Activated CD4-positive, alpha-beta T cell treated with anti-CD3 and anti-CD28 coated beads, Interleukin-10, Interleukin-2, amounts not matched to agents 100 ng/mL and 50 ng/mL, durations not matched to agents 16 hours and 8 hours (primary cell): ENCODE measurements around the gene LHFPL3.

ENCODE experiments used
- DNase-seq: peaks from one replicate; pipeline ENCODE4 v3.0.0-alpha.2; 2020

The LHFPL3 gene

DNA sequence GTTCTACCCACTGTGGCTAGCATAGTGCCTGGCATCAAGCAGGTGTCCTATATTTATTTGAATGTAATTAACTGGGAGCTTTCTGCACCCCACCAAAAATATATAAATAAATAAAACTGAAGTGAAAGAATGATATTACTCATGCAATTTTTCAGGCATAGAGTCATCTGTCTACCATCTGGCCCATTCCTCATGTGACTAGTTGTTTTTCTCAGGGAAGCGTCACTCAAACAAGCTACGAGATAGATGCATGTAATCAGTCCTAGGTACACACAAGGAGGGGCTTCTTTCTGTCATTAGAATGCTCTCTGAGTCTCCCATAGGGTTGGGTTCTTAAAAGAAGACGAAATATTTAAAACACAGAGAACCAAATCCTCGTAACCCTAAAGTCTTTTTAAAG is 430.1 kb downstream of the LHFPL3 start:
- no peak for DNase-seq

DNA sequence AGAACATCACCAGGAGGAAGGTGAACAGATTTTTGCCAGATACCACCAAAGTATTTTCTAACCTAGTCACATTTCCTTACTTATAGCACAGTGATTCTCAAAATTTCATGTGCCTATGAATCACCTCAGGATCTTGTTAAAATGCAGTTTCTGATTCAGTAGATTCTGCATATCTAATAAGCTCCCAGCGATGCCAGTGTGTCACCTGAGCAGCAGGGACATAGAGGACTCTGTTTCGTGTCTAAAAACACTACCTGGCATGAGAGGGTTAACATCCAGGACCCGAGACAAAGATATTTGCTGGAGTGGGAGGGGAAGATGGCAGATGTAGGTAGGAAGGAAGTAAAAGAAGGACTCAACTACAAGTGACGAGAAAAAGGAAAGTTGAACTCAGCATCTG is 433.5 kb downstream of the LHFPL3 start:
- no peak for DNase-seq

DNA sequence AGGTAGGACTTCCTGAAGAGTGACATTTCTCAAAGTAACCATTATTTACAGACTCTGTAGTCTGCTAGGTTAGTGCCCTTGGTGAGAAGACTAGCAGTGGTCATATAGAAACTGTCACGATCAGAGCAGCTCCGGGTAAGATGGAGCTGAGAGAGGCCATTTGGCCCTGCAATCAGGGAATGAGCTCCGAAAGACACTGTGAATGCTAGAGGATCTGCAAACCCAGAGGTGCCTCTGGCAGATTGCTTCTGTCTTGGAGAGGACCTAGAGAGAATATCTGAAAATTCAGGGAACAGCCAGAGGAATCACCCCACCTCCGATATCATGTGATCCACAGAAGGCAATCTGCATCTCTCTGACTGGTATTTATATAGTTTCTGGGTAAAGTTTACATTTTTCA is 438.7 kb downstream of the LHFPL3 start:
- no peak for DNase-seq

DNA sequence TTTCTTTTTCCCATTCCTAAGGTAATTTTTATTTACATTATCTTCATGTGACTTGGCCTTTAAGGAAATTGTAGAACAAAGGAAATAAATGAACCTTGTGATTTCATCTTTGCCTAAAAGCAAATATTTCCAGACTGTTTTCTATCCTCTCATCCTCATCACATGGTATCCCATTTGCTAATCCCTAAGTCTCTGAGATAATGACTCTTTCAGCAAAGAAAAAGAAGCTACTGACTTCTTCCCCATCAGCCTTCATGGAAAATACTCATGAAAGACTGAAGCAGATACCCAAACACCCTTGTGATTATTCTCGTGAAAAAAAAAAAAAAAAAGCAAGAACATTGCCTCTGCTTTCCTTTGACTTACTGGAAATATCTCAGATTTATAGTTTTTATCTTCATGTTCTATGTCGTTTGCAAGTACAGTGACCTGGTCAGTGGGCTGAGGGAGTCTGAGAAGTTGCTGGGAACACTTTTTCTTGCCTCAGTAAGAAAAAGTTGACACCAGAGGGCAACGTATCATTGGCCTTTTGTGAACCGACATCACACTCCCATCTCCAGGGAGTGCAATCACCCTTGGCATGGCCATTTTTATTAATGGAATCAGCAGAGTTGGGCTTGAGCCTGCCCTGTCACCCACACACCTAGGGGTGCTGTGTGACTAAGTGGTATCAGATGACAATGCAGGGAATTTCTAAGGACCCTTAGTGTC is 439.6 kb downstream of the LHFPL3 start:
- DNase-seq: no peak

- no peak for DNase-seq
These were observed 444.3 kb downstream of the LHFPL3 start for GRCh38 chr7:104772405-104773345.

DNA sequence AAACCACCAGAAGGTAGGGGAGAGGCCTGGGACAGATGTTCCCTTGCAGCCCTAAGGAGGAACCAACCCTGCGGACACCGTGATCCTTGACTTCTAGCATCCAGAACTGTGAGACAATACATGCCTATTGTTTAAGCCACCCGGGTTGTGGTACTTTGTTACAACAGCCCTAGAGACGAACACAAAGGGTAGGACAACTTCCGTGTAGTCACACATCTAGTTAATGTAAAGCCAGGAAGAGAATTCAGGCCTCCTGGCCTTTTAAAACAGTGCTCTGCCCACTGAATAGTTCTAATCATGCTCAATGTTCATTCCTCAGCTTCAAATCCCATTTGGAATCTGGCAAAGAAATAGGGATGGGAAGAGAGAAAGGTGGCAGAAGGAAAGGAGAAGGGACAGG is 445.4 kb downstream of the LHFPL3 start:
- DNase-seq: no peak

GRCh38 chr7:104775531-104775930 is 447.1 kb downstream of the LHFPL3 start:
- DNase-seq: no peak

GRCh38 chr7:104777301-104777800 is 448.9 kb downstream of the LHFPL3 start:
- no peak for DNase-seq

DNA sequence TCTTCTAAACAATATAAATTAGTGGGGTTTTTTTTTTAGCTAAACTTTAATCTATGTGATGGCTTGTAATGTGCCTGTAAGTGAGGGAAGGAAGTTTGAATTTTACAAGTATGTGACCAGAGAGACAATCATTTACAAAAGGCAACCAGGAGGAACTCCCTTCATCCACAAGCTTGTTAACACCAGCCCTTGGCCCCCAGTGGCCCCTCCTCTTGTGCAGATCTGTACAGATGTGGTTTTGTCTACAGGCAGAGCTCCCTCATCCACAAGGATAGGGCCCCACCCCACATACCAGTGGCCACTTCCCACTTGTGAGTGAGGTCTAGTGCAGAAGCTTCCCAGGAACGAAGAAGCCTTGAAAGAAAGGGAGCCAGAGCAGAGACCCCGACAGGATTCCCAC is 451.5 kb downstream of the LHFPL3 start:
- no peak for DNase-seq

GRCh38 chr7:104784686-104785085 is 456.3 kb downstream of the LHFPL3 start:
- DNase-seq: no peak

GRCh38 chr7:104789780-104790179 is 461.4 kb downstream of the LHFPL3 start:
- DNase-seq: no peak

DNA sequence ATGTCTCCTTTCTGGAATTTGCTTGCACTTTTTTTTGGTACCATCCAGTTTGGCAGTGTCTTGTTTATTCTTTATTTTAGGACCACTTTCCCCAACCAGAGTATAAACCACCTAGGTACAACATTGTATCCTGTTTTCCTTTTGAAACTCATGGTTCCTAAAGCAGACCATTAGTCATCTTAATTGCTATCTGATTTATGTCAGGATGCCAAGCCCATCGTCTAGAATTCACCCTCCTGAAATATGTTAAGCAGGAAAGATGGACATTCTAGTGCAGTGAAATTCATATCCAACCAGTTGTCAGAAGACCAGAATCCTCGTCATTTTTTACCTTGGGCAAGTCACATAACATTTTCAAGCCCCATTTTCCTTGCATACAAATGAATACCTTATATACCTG is 462.0 kb downstream of the LHFPL3 start:
- no peak for DNase-seq

- no peak for DNase-seq
These were observed 462.7 kb downstream of the LHFPL3 start for GRCh38 chr7:104791080-104791479.

- no peak for DNase-seq
These were observed 464.7 kb downstream of the LHFPL3 start for GRCh38 chr7:104793066-104793465.

- no peak for DNase-seq
These were observed 465.8 kb downstream of the LHFPL3 start for GRCh38 chr7:104794154-104794553.

DNA sequence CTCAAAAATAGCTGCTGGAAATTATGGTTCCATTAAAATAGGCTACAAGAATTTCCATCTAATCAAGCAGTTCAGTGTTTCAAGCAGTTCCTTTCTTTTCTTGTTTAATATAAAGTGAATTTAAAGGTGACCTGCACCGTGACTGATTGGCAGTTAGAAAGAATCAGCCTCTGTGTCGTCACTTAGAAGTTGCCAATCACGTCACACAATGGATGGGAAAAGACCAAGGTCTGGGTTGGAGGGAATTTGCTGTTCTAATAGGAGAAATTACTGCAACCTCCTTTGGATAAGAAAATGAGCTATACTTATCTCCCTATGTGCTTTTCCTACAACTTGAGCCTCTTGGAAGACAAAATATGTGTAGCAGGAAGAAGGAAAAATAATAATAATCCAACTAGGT is 466.2 kb downstream of the LHFPL3 start:
- no peak for DNase-seq

DNA sequence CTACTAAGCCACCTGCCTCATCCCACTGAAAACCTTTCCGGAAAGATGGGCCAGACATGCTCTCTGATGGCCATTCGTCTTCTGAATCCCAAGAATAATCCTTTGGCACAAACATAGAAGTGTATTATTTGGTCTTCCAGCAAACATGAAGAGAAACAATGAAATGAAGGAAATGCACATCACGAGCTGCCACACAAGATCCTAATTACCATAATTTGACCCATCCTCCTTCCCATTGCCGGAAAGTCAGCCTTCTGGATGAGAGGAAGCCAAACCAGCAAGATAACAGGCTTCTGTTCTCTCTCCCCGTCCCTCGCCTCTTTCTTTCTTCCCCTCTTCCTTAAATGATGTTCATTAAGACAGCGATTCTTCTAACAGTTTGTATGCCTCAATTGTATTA is 466.7 kb downstream of the LHFPL3 start:
- no peak for DNase-seq

GRCh38 chr7:104795616-104796398 is 467.4 kb downstream of the LHFPL3 start:
- no peak for DNase-seq

DNA sequence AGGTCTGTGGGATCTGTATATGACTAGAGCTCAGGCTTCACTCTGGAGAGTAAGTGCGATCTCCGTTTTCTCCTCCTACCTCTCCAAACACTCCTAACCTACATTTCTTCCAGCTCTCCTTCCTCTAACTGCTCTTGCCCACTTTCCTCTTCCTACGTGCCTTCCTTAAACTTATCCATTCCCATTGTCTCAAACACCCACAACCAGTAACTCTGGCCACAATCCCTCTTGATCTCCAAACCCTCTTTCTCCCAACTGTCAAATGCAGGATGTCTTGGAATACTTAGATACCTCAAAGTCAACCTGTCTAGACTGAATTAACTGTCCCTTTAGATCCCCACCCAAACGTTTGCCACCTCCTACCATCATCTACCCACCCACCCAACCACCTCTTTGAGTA is 471.9 kb downstream of the LHFPL3 start:
- no peak for DNase-seq

DNA sequence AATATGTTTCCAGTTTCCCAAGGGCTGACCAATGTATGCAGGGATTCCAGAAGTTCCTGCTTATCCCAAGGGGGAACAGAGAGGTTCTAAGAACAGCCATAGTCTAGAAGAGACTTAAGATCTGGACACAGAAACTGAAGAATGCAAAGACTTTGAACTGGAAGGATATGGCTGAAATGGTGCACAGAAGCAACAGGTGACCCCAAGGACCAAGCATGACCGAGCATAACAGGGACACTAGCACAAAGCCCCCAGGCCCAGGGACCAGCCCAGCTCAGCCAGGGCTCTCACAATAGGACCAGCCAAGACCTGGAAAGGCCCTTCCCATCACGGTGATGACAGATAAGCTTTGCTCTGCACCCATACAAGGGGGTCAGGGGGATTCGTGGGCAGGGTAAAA is 472.6 kb downstream of the LHFPL3 start:
- DNase-seq: no peak

DNA sequence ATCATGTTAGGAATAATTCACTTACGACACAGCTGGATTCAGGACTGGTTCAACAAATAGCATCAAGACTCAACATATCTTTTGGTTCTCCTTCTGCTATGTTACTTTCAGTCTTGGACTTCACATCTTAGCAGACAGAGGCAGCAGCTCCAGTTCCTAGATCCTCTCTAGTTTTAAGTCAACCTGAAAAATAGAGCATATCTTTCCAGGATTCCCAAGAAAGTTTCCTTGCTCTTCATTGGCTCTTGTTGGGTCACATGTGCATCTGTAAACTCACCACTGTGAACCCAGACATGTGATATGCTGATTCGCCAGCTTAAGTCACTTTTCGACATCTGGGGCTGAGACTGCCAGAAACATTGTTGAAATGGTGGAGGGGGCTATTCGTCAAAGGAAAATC is 475.5 kb downstream of the LHFPL3 start:
- DNase-seq: no peak

DNA sequence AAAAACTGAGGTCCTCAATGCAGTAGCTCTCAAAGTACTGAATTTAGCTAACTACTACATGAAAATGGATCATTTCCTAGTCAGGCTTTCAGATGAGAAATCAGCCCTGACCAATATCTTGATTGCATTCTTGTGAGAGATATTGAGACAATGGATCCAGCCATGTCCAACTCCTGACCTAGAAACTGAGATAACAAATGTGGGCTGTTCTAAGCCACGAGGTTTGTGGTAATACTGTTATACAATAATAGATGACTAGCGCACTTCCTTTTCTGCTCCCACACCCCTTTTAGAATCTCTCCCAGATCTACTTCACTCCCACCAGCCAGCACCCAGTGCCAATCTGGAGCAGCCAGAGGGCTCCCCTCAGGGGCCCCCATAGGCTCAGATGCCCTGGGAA is 476.3 kb downstream of the LHFPL3 start:
- no peak for DNase-seq
